Keratinocyte (primary cell): ENCODE measurements around the gene CD200R1.

Experiments
- EZH2 ChIP-seq: IDR thresholded peaks from one replicate; pipeline ENCODE4 v1.6.1; 2012; ENCODE audit warnings: inconsistent platforms, mild to moderate bottlenecking, low read length, moderate library complexity
- TF ChIP-seq, protein P1 (sequence below), 3 experiments: IDR thresholded peaks in 1 of 3; conservative IDR thresholded peaks in 1 of 3; optimal IDR thresholded peaks in 1 of 3; 2 replicates in 2 of 3; 3 replicates in 1 of 3; pipeline versions ENCODE3 to v1.5.1; 2011; ENCODE audit warnings: low read length in 3 of 3, mild to moderate bottlenecking in 3 of 3, moderate library complexity in 2 of 3, control low read depth in 1 of 3, inconsistent platforms in 1 of 3; ENCODE audit not compliant: insufficient read depth in 2 of 3; ENCODE audit errors: extremely low read depth in 1 of 3

DNA sequence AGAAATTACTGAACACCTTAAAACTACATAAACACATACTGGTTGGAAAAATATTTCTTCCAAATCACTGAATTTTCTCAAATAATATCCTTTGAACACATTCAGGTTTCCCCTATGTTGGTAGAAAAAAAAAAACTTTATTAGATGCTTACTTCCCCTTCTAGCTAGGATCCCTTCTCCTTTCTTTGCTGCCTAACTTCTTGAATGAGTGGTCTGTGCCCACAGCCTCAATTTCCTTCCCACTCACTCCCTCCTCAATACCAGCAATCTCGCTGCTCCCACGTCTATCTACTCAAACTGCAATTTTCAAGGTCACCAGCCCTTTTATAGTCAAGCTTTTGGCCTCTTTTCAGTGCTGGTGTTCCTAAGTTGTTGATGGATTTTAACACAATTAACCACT, 8.3 kb downstream of the CD200R1 start:
- TF ChIP-seq, protein P1, sequence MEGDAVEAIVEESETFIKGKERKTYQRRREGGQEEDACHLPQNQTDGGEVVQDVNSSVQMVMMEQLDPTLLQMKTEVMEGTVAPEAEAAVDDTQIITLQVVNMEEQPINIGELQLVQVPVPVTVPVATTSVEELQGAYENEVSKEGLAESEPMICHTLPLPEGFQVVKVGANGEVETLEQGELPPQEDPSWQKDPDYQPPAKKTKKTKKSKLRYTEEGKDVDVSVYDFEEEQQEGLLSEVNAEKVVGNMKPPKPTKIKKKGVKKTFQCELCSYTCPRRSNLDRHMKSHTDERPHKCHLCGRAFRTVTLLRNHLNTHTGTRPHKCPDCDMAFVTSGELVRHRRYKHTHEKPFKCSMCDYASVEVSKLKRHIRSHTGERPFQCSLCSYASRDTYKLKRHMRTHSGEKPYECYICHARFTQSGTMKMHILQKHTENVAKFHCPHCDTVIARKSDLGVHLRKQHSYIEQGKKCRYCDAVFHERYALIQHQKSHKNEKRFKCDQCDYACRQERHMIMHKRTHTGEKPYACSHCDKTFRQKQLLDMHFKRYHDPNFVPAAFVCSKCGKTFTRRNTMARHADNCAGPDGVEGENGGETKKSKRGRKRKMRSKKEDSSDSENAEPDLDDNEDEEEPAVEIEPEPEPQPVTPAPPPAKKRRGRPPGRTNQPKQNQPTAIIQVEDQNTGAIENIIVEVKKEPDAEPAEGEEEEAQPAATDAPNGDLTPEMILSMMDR (optimal IDR thresholded peaks at IDR 0.05 in 1 of 3, IDR thresholded peaks at IDR 0.05 in 1 of 3, conservative IDR thresholded peaks at IDR 0.05 in 1 of 3; ENCODE audit: extremely low read depth in 1 of 3, insufficient read depth in 2 of 3, low read length in 3 of 3), result no peak
- no peak for TF ChIP-seq EZH2
